Mesenteric fat pad (tissue), 1 donor: Measurements from ENCODE around the gene KCNA2. TPM values are rescaled to one million over a fixed set of nuclear protein-coding genes. Genes with fewer than 3 reads are reported as not detected.

Experiments used
- DNase-seq: peaks from one replicate; pipeline ENCODE4 v3.0.0-alpha.2; 2020; ENCODE audit warnings: low spot score
- total RNA-seq: library from RNA; stranded (reverse); fragmentation: NEBNext Ultra II Directional; extraction: Animal tissue kit (Norgen Biotek cat#: 25700); gene quantifications from one replicate; pipeline ENCODE4 v1.2.1, GENCODE V29; 2021
- donor health status: DM: yes; HTN: yes; CAD: no.

The KCNA2 gene
- total RNA-seq, 1 donor from 2014 or later = 1.5 TPM

GRCh38 chr1:110572751-110573150, 33.4 kb downstream of the KCNA2 start:
- no peak for DNase-seq

- DNase-seq = no peak
These were observed 35.3 kb downstream of the KCNA2 start for GRCh38 chr1:110570901-110571300.

GRCh38 chr1:110570307-110570706, 35.9 kb downstream of the KCNA2 start:
- DNase-seq = no peak

GRCh38 chr1:110566836-110567235, 39.3 kb downstream of the KCNA2 start:
- DNase-seq = no peak

GRCh38 chr1:110565565-110565964, 40.6 kb downstream of the KCNA2 start:
- no peak for DNase-seq

- DNase-seq = no peak
These were observed 43.1 kb downstream of the KCNA2 start for GRCh38 chr1:110563089-110563488.

- DNase-seq = no peak
These were observed 44.6 kb downstream of the KCNA2 start for GRCh38 chr1:110561596-110561995.

GRCh38 chr1:110559157-110559556, 47.0 kb downstream of the KCNA2 start:
- no peak for DNase-seq

- DNase-seq = no peak
These were observed 48.7 kb downstream of the KCNA2 start for GRCh38 chr1:110557481-110557880.

GRCh38 chr1:110556471-110556807, 49.7 kb downstream of the KCNA2 start:
- no peak for DNase-seq

- DNase-seq = no peak
These were observed 50.2 kb downstream of the KCNA2 start for GRCh38 chr1:110555807-110556470.

- no peak for DNase-seq
These were observed 51.0 kb downstream of the KCNA2 start for GRCh38 chr1:110554871-110555801.

- no peak for DNase-seq
These were observed 54.8 kb downstream of the KCNA2 start for GRCh38 chr1:110551278-110551809.

- DNase-seq = no peak
These were observed 56.3 kb downstream of the KCNA2 start for GRCh38 chr1:110549831-110550230.

- DNase-seq = no peak
These were observed 57.8 kb downstream of the KCNA2 start for GRCh38 chr1:110548381-110548780.

- no peak for DNase-seq
These were observed 59.1 kb downstream of the KCNA2 start for GRCh38 chr1:110547017-110547416.

GRCh38 chr1:110545492-110545891, 60.7 kb downstream of the KCNA2 start:
- no peak for DNase-seq

- DNase-seq = no peak
These were observed 61.4 kb downstream of the KCNA2 start for GRCh38 chr1:110544753-110545152.
